ENCODE results near the gene CH25H.
A peak's percentile ranks its signal among the peaks of the same experiment; 100 is the strongest.

- TF ChIP-seq, protein P1, sequence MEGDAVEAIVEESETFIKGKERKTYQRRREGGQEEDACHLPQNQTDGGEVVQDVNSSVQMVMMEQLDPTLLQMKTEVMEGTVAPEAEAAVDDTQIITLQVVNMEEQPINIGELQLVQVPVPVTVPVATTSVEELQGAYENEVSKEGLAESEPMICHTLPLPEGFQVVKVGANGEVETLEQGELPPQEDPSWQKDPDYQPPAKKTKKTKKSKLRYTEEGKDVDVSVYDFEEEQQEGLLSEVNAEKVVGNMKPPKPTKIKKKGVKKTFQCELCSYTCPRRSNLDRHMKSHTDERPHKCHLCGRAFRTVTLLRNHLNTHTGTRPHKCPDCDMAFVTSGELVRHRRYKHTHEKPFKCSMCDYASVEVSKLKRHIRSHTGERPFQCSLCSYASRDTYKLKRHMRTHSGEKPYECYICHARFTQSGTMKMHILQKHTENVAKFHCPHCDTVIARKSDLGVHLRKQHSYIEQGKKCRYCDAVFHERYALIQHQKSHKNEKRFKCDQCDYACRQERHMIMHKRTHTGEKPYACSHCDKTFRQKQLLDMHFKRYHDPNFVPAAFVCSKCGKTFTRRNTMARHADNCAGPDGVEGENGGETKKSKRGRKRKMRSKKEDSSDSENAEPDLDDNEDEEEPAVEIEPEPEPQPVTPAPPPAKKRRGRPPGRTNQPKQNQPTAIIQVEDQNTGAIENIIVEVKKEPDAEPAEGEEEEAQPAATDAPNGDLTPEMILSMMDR (IDR thresholded peaks at IDR 0.05), result peak; percentile 55 to 69 (median 58)
- no peak for TF ChIP-seq POLR2AphosphoS5 (IDR thresholded peaks at IDR 0.05)
- no peak for TF ChIP-seq EP300 (IDR thresholded peaks at IDR 0.05)
These were observed 6.2 kb upstream of the CH25H start for GRCh38 chr10:89213191-89213808.
